Superior temporal gyrus (tissue), 1 donor: ENCODE data around the gene CALHM5.

ENCODE experiments used
- DNase-seq: peaks from one replicate; pipeline ENCODE4 v3.0.0-alpha.2; 2016; ENCODE audit errors: extremely low spot score

Gene CALHM5

DNA sequence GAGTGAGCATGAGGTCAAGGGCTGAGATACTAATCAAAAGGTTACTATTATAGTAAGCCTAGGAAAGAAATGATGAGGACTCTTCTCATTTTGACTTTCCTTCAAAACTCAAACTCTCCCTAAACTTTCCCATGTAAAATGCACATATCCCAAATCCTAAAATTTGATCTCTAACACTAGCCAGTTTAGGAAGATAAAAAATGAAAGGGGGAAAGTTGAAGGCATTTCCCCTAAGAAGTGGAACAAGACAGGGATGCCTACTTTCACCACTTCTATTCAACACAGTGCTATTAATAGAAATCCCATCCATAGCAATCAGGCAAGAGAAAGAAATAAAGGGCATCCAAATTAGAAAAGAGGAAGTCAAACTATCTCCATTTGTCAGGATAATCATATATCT lies 2.9 kb upstream of the CALHM5 start:
- DNase-seq: no peak

DNA sequence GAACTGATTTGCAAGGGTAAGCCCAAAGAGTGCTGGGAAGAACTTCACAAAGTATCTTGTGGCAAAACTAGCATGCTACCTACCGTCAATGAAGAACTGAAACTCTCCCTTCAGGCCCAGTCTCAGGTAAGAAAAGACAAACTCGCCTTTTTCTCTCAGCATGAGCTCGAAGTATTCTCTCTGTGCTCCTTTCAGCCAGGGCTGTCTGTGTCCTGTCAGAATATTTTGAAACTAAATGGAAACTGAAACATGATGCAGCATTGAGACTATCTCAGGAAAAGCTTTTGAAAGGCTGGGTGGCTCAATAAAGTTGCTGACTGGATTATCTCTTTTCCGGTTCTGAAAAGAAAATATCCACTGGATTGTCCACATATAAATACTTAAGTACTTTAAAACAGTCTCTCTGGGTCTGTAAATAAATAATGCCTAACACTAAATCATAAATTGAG lies 696 bp downstream of the CALHM5 start:
- no peak for DNase-seq

DNA sequence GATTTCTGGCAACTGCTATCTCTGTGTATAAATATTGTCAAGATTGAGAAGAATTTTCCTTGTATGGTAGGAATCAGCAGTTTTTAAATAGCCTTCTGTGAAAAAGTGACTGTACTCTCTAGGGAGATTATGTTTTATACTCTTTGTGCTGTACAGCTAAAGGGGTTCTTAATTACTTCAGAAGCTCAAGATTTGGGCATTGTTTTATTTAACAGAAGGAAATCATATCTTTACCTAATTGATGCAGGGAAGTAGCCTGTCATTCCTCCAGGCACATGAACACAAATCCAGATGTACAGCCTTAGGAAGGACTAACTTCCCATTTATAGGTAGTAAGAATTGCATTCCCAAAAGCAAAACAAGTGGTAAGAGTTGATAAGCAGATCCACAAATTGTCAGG lies 1.3 kb downstream of the CALHM5 start:
- no peak for DNase-seq

DNA sequence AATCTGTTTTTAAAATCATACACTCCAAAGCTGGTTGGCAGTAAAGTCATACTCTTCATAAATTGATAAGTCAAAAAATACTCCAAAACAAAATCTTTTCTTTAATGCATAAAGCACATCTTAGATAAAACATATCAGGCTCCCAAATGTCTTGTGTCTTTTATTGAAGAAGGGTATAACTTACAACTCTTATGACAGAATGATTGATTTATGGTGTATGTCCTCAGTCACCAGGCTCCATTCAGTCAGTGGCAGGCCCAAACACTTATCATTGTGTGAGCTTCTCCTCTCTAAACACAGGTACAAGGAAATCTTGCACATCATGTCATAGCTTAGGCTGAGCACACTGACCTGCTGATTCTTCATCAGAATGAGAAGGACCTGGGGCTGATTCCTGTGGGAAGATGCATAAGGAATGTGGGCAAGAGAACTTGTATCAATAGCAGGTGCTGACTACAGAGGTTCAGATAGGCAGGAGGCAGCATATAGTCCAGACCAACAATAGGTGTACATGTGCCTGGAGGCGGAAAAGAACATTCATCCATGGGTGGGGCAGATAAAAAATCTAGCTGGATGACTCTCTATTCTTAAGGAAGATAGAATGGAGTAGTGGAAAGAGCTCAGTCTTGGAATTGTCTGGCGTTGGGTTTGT lies 1.9 kb downstream of the CALHM5 start:
- DNase-seq: no peak

DNA sequence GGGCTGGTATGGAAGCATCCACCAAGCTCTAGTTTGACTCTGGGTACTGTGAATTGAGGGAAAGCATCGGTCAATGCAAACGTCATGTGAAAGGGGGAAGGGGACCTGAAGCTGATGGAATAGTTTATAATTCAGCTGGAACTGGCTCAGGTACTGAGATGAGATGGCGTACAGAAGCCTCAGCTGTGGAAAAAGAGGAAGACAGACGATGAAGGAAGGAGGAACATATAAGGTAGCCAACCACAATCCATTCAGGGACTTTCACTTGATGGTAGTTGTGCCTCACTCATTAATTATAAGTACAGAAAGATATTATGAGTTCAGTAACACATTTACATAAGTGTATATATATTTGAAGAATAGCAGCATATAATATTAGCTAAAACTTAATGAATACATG lies 2.7 kb downstream of the CALHM5 start:
- DNase-seq: no peak

DNA sequence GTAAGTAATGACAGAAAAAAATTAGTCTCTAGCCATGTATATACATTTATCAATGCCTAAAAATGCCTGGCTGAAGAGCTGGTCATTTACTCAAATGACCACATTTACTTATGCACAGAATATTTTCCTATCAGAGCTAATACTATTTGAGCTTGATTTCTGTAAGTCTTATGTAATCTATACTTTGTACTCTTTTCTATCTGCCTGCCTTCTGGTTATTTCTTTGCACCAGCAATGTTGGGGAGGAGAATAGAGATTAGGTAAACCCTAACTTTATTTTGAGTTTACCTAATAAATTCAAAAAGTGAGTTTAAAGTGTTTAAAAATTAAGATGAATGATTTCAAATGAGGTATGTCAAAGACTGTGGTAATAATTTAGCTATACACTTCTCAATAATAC lies 3.7 kb downstream of the CALHM5 start:
- no peak for DNase-seq

DNA sequence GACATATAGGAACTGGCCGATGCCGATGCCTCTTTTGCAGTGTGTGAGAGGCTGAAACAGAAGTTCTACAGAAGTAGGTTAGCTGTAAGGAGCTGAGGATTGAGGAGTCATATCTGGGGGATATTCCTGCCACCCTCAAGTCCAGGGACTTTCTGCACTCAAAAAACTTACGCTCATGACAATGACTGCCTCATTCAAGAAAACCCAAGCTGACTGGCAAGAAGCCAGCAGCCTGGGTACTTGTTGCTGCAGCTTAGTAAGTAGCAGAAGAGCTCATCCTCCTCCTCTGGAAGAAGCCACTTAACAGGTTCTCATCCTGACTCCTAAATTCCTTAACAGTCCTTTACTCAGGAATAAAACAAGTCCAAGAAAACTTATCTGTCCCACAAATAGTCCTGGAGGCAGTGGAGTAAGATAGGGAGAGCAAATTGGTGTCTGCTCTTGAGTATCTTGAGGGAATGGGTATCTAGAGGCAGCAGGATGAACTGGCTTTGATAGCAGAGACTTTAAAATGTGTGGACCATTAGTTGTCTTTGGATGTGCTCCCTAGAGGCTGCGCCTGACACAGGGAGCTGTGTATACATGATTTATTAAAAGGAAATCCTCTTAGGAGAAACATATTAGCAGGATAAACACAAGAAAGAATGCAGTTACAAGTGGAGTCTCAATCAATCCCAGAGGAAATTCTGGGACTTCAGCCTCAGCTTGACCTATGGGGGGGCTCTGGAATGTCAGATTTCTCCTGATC lies 7.4 kb downstream of the CALHM5 start:
- DNase-seq: no peak

DNA sequence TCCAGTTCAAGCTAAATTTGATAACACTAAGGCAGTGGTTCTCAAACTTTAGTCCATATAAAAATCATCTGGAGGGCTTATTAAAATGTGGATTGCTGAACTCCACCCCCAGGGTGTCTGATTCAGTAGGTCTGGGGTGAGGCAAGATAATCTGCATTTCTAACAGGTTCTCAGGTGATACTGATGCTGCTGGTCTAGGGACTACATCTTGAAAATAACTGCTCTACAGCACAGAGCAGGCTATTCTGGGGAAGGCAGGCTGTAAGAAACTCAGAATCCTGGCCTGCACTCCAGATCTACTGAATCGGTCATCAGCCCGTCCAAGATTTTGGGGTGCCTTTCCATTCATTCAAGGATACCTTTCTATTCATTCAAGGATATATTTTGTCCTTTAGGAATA lies 11.5 kb downstream of the CALHM5 start:
- DNase-seq: no peak

DNA sequence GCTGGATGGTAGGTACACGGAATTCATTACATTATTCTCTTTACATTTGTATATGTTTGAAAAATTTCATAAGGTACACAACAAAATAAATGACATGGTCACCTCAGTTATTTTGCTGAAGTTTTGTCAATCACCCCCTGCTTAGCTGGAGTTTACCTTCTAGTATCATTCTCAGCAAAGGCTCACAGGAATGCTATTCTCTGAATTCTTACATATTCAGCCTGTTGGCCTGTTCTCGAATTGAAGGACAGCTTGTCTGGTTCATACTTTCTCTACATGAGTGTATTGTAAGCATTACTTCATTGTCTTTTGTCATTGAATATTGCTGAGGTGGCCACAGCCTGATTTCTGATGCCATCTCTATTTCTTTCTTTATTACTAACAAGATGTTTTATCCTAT lies 12.8 kb downstream of the CALHM5 start:
- no peak for DNase-seq

DNA sequence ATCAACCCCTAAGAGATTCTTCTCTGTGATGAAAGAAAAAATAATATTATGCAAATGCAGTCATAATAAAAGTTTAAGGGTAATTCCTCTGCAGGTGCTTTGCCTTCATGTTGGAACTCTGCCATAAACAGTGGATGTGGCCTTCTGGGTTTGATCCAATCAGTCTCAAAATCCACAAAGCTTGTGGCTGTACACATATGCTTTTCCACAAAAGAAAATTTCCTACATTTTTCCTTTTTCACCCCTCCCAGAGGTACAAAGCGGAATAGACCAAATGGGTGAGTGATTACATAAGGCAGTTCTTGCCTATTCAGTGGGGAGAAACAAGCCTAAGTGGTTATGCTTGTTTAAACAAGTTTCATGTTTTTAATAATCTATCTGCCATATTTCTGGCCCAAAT lies 16.7 kb downstream of the CALHM5 start:
- no peak for DNase-seq

DNA sequence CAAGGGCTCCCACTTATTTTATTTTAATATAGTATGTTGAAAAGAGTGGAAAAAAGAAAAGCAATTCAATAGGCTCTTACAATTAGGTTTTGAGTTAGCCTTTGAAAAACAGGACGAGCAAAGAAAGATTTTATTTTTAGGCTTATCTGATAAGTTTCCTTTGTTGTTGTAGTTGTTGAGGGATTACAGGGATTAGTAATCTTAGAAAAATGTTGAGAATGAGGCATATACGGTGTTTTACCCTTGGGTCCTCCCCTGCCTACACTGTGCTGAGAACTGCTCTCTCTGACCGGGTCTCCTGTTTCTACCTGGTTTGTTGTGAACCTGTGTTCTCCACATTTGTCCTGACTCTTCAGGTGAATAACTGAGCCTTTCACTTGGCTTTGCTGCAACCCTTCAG lies 17.3 kb downstream of the CALHM5 start:
- no peak for DNase-seq

DNA sequence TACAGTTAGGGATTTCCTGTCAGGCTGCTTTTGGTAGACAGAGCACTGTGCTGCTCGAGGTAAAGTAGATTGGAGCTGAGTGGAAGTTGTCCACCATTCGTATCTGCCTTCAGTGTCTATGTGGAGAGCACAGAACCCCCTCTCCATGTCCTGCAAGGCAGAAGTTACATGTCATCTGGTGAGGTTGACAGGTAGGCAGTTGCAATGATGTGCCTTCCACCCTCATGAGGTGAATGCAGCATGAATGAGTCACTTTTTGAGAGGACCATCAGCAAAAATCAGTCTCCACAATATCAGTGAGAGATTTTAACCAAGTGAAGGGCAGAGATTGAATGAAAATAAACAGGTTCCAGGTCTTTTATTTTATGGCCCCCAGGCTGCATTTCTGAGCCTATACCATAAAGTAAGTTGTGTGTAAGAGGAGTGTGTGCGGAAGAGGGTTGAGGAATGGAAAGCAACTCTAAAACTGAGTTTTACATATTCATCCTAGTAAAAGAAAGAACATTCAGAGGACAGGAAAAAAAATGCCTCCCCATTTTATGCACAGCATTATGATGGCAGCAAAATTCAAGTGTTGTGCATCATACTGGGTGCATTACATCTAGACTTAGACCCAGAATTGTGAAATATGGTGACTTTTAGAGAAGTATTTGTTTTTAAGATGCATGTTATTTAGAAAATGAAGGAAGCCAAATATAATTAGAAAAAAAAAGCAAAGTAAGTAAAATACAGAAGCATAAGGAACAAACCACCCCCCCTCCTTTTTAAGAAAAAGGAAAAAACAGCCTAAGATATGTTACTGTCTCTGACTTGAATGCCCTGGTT lies 18.2 kb downstream of the CALHM5 start:
- DNase-seq: no peak

DNA sequence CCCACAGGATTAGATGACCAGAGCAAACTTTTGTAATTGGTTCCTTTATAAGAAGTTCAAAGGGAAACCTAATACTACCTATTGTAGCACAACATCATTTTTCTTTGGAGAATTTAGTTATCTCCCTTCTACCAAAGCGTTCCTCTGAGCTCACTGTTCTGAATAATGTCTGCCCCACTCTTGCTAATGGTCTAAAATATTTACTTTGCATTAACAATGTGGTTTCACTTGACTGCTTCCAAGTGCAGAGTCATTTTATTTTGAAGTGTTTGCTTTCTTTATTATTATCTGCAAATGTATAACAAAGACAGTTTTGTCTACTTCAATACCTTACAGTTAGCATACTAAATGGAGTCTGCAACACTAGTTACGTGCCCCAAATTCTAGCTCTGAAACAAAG lies 19.0 kb downstream of the CALHM5 start:
- DNase-seq: no peak

DNA sequence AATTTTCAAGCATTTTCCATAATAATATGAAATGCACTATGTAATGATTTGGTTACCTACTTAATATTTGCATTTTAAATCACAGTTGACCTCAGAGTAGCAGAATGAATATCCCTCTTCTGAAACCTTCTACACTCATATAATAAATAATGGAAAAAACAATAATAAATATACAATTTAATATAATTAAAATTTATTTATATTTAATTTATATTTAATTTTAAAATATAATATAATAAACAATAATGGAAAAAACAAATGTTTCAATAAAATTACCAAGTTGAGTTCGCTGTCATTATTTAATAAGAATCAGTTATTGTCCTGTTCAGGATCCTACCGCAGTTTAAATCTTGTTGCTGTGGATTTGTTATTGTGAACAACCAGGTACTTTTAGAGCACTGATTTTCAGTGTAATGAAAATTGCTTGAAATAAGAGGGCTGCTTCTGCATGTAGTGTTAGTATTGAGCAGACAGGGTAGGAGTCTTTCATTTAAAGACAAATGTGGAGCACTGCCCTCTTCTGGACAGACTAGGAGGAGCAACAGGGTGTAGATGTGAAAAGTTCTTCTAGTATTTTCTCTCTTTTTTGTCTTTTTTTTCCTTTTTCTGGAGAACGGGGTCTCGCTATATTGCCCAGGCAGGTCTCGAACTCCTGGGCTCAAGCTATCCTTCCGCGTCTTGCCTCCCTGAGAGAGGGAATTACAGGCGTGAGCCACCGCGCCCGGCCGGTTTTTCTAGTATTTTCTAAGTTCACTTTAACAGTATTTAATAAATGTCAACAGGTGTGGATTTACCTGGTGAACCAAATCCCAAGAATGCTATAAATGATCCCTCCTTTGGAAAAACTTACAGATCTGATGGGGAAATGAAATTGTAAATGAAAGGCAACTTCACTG lies 20.5 kb downstream of the CALHM5 start:
- DNase-seq: peak; percentile 77

DNA sequence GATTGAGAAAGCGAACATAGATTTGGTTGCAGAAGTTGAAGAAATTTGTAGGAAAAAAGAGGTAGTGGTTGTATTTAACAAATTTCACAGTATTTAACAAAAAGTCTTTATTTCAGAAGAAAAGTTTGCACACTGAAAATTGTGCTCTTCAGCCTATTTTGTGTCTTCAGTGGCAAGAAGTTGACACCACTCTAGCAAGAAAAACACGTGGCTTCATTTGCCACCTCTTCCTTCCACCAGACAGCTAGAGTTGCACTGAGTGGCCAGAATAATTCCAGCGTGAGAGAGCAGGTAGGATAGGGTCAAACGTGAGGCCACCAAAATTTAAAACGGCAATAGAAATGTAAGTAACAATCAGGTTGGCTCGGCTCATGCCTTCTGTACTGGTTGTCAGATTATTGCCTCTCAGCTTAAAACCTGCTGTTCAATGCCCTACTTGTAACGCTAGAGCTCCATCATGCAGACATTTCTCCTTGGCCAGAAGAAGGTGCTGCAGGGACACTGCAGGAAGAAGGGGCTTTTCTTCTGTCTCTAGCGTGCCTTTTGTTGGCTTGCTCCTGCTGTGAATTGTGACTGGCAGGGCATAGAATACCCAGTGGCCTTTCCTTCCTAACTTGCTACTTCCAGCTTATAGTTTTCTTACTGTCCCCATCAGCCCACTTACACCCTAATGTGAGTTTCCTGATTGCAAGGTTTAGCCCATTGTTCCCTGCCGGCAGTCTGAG lies 22.0 kb downstream of the CALHM5 start:
- no peak for DNase-seq

DNA sequence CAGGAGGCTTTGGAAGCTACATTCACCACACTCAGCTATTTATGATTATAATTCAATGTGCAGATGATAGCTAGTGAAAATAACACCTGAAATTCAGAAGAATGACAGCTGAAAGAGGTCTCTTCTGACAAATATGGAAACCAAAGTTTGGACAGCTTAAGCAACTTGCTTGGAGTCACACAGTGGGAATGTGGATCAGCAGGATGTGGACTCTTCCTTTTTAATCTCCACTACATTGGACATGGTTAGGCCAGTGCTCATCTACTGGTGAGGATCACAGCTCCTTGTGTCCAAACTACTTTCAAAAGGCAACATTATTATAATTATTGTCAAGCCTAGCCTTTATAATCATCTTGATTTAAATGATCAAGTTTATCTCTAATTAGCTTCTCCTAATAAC lies 23.7 kb downstream of the CALHM5 start:
- no peak for DNase-seq

DNA sequence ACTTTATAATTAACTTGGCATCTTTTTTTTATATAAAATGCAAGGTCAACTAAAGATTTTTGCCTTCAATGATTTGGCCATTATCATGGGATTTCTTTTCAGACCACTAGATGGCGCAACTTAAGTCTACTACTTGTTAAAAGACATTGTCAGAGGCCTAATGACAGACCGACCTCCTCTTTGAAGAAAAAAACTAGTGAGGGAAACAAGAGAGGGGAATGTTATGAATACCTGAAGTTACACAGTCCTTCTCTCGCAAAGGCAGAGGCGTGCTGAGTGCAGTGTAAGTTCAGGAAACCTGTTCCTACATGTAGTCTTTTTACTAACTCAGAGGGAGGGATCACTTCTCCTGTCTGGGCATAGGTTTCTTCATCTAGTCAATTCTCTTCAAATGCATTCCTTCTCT lies 24.8 kb downstream of the CALHM5 start:
- DNase-seq: peak; percentile 85

DNA sequence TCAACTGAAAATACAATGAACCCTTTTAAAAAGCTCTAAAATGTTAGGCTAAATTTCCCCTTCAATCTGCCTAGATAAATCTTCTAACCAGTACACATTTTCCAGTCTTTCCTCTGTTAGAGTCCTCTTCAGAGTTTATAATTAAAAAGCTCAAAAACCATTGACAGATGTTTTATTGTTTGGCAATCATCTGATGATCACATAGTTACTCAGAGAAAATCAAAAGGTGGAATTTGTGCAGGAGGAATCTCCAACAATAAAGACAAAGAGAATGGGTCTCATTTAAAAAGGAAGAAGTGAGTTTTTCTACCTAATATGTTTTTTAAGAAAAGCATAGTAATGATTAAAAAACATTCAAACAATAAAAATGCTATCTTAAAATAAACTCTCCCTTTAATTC lies 31.0 kb downstream of the CALHM5 start:
- DNase-seq: no peak

DNA sequence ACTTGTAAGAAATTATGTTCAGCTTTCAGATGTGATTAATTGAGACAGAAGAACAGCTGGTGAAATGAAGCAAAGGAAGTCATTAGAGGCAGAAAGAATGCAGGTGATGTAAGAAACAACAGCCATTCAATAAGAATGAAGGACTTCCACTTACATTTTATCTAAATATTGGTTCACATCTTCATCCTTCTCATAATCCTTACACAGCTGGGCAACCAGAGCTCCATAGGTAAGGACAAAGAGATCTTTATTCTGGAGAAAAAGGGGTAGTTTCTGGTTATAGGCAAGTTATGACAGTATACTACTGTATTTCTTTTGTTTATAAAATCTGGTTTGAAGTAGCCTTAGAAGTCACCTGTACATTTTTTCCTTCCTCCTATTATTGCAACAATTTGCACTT lies 31.7 kb downstream of the CALHM5 start:
- no peak for DNase-seq

DNA sequence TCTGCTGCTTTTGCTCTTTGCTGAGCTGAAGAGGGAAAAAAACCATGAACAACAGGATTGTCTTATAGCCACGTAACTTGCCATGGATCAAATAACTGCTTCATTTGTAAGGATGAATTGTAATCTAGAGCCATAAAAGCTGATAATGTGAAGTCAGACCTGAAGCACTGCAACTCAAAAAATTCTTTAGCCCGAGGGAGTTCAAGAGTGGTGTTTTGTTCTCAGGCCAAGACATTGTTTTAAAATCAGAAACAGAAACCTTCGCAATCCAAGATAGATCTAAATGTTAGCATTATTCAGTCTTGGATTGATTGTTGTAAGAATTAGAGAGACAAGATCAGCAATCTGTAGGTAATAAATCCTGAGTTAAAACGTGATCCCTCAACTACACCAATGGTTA lies 34.2 kb downstream of the CALHM5 start, which contains the start of gene TRAPPC3L:
TRAPPC3L (minus strand) TSS at position 34 of the 400 bp plus-strand sequence. CDS start 170 bp downstream, outside the sequence.
- no peak for DNase-seq

DNA sequence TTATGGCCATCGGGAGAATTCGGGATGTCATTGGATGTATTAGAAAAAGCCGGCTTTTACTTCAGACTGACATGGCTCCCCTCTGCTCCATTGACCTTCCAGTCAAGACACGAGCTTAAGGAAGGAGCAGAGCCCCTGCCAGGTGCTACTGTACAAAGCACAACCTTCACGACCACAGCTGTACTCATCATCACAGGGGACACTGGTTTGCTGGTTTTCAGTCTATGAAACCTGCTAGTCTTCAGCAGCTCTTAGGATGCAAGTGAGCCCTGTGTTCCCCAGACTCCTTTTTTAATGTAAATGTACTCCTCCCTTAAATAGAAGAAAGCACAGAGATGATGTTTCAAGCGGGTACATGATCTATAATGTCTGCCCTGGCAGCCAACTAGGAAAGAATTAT lies 35.9 kb downstream of the CALHM5 start:
- no peak for DNase-seq
